ENCODE measurements around the gene SLN. TPM values are rescaled to one million over a fixed set of nuclear protein-coding genes. Genes with fewer than 3 reads are reported as not detected.

Gene SLN
- 1,000 to 10,000 TPM; 1,162 to 2,501 (median 2,072) TPM for polyA plus RNA-seq (ENCODE audit: insufficient read length in 10 of 10)
- long read RNA-seq, donor 1, transcript SLN-201 (2 exons, 722 nt) = major isoform, 2,430 of 2,483 reads
- long read RNA-seq, donor 1, partial matches to known transcripts = 0 of 2,483 reads
- long read RNA-seq, donor 1, other reads (novel, unspliced or antisense) = 52 of 2,483 reads
- long read RNA-seq, donor 2, transcript SLN-201 (2 exons, 722 nt) = major isoform, 2,277 of 2,334 reads
- long read RNA-seq, donor 2, partial matches to known transcripts = 0 of 2,334 reads
- long read RNA-seq, donor 2, other reads (novel, unspliced or antisense) = 54 of 2,334 reads
- long read RNA-seq, donor 3, partial matches to known transcripts = 0 of 1 reads
- long read RNA-seq, donor 3, other reads (novel, unspliced or antisense) = 0 of 1 reads
- long read RNA-seq, donor 4, transcript SLN-201 (2 exons, 722 nt) = major isoform, 2,337 of 2,399 reads
- long read RNA-seq, donor 4, partial matches to known transcripts = 0 of 2,399 reads
- long read RNA-seq, donor 4, other reads (novel, unspliced or antisense) = 61 of 2,399 reads
- long read RNA-seq, donor 5, transcript SLN-201 (2 exons, 722 nt) = major isoform, 2,257 of 2,309 reads
- long read RNA-seq, donor 5, partial matches to known transcripts = 0 of 2,309 reads
- long read RNA-seq, donor 5, other reads (novel, unspliced or antisense) = 50 of 2,309 reads
- long read RNA-seq, donor 6, transcript SLN-201 (2 exons, 722 nt) = major isoform, 3,209 of 3,276 reads
- long read RNA-seq, donor 6, partial matches to known transcripts = 0 of 3,276 reads
- long read RNA-seq, donor 6, other reads (novel, unspliced or antisense) = 66 of 3,276 reads
- long read RNA-seq, donor 7, transcript SLN-201 (2 exons, 722 nt) = major isoform, 1,859 of 1,895 reads
- long read RNA-seq, donor 7, partial matches to known transcripts = 0 of 1,895 reads
- long read RNA-seq, donor 7, other reads (novel, unspliced or antisense) = 35 of 1,895 reads
- long read RNA-seq, donor 8, transcript SLN-201 (2 exons, 722 nt) = major isoform, 1,014 of 1,050 reads
- long read RNA-seq, donor 8, partial matches to known transcripts = 22 of 1,050 reads
- long read RNA-seq, donor 8, other reads (novel, unspliced or antisense) = 9 of 1,050 reads
- long read RNA-seq, donor 9, transcript SLN-201 (2 exons, 722 nt) = major isoform, 370 of 534 reads
- long read RNA-seq, donor 9, partial matches to known transcripts = 156 of 534 reads
- long read RNA-seq, donor 9, other reads (novel, unspliced or antisense) = 8 of 534 reads

DNA sequence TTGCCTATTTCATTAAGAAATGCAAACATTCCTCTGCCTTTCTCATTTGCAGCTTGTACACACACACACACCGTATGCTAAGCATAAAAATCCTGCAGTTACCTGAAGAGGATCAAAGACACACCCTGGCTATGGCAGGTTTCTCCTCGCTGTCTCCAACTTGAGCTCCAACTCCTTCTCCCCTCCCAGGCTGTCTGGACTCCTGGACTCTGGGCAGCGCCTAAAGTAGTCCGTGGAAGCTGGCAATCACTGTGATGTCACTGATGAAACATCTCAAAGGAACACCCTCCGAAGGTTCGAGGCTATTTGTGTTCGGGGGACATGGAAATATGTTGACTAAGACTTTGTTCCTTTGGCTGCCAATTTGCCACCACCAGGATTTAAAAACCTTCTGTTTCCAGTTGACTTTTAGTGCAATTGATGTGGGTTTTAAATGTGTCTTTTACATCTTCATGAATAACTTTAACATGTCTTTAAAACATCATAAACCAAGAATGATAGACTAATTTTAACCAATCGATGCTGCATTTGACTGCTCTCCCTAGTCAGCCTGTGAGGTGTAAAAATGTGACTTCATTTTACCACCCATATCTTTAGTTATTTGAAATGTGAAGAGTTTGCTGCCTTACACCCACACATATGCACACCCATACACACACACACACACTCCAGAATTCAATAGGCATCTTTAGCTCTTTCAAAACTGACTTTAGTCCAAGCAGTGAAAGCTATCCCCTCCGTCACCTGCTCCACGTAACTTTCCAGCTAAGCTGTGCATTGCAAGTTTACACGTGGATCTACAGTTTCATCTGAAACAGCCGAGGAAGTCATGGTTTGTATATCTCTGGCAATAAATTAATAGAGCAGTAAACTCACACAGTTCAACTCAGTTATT is at the start of gene SLN:
SLN (minus strand) TSS at position 196 of the 895 bp plus-strand sequence.
- DNase-seq = peak in 1 of 3 donors; percentile 50

DNA sequence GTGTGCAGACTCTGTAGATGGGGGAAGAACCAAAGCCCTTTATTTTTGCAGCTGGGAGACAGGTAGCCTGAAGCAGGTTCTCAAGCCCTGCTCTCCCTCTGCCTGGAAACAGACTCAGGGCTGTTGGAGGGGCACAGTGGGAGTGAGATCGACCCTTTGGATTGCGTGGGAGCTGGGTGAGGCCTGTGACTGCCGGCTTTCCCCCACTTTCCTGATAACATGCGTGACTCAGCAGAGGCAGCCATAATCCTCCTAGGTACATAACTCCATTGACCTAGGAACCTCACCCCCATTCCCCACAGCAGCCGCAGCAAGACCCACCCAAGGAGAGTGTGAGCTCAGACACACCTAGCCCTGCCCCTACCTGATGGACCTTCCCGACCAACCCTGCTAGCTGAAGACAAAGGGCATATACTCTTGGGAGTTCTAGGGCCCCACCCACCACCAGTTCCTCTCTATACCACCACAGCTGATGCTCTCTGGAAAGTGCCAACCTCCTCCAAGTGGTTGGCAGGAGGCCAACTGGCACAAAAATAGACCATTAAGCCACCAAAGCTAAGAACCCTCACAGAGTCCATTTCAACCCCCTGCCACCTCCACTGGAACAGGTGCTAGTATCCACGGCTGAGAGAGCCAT is 47.0 kb upstream of the SLN start:
- peak in 1 of 3 donors; percentile 17 for DNase-seq

DNA sequence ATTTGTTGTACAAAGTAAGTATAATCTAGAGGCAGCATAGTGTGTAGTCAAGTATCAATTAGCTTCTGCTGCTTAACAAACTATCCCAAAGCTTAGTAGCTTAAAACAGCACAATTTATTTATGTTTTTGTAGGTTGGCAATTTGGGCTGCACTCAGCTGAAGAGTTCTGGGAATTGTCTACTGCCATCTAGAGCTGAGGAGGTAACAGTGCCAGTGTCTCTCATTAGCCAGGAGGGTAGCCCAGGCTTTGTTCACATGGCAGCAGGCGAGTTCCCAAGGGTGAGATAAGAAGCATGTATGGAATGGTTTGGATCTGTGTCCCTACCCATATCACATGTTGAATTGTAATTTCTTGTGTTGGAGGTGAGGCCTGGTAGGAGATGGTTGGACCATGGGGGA is 45.8 kb upstream of the SLN start:
- DNase-seq = no peak

DNA sequence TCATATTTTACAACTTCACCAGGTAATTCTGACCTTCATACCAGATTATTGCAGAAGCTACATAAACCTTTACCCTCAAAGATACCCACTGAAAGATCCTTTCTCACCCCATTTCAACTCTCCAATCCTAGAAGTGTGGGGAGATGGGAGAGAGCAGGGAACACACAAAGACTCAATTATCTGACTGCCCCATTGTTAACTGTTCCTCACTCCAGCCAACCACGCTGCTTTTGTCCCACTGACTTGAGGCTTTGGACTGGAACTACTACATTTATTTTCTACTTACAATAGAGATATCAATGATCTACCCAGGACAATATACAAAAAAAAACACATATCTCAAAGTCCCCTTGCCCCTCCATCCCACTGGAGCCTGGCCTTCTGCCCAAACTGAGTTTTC is 44.7 kb upstream of the SLN start:
- DNase-seq = no peak

DNA sequence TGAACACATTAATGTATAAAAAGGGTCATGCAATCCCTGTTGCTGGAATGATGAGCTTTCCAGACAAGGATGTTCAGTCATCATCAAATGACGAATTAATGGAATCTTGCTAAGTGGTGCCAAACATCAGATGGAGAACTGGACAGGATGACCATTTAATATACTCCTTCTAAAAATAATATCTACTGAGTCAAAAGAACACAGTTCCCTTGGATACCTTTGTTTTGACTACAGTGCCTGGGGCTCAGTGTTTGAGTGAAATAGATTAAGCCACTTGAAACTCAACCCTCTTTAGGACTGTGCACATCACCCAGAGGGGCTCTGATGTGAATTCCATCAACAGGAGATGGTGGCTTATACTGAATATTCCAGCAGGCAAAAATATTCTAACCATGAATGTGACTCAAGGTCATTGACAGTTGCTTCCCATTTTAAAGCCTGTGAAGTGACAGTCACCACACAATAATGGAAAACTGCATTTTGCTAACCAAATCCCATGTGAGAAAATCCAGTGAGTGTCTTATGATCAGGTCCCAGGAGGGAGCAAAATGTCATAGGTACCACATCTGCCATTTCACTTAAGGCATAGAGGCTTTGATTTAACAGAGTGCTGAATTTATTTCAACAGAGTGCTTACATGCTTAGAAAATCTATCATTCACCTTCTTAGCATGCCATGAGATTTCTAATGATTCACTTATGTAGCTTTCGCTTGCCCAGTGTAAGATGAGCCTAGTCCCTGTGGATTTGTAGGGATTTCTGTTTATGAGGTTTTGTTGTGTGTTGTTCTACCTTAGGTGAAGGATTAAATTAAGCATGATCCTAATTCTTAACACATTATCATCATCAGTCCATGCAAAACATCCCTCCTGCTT is 41.3 kb upstream of the SLN start:
- DNase-seq = peak in 2 of 3 donors; percentile 46 to 69

DNA sequence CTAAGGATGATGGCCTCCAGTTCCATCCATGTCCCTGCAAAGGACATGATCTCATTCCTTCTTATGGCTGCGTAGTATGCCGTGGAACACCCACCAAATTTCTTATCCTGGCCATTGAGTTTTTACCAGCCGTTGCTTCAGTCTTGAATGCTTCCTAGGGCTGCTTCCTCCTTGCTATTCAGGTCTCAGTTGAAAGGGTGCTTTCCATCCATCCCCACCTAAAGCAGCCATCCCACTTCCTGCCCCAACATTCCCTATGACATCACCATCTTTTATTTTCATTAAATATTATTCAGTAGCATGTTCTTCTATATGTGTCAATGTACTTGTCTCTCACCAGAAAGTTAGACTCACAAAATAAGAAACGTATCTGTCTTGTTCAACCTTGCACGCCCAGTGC is 40.7 kb upstream of the SLN start:
- DNase-seq = no peak

DNA sequence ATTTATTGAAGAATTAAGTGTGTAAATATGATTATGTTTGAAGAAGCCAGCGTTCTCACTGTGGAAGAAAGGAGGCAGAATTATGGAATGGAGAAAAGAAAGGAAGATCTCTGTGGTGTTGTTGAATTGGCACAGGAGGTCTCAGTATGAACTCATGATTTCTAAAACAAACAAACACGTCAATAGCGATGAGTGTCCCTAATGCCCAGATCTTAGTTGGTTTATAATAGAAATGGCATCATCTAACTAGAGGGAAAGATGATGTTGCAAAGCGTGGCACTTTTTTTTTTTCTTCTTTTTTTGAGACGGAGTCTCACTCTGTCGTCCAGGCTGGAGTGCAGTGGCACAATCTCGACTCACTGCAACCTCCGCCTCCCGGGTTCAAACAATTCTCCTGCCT is 39.2 kb upstream of the SLN start:
- DNase-seq = no peak

DNA sequence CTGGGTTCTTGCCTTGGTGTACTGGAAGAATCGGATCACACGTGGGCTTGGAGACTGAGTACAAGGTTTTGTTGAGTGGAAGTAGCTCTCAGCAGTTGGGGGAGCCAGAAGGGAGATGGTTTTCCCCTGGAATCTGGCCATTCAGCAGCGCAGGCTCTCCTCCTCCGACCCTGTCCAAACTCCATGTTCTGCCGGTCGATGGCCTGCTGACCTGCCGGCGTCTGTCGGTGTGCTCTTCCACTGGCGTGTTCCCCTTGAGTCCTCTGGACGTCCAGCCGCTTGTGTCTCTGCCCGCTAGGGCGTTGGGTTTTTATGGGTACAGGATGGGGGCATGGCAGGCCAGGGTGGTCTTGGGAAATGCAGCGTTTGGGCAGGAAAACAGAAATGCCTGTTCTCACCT is 38.5 kb upstream of the SLN start:
- DNase-seq = no peak

DNA sequence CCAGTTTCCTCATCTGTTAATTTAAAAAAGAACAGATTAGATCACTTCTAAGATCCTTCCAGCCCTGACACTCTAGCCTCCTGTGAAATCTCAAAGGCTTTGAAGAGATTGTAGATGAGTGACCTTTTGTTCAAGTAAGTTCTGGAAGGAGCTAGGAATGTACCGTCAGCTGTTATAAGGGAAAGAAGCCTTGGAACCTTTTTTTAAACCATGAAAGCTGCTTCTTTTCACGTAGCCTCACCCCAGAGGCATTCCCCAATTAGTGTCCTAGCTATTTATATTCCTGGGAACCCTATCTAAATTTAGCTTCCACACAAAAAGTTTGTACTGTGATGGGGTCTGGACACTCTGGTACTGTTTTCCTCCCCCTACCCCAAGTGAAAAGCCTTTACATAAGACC is 35.8 kb upstream of the SLN start:
- peak in 2 of 3 donors; percentile 40 to 55 for DNase-seq

DNA sequence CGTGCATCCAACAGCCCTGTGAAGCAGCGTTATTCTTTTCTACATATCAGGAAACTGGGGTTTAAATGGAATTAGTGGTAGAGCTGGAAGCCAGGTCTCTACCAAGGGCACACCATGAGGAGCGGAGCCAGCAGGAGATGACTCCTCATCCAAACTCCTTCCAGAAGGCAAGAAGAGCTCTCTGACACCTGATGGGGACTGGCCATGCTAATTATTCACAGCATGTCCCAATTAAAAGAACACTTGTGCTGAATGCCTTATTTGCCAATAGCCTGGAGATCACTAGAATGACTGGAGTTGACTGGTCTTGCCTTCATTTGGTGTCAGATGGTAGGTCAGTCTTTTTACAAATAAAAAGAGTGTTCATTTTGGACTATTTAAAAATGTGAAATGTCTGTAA is 32.9 kb upstream of the SLN start:
- DNase-seq = no peak

DNA sequence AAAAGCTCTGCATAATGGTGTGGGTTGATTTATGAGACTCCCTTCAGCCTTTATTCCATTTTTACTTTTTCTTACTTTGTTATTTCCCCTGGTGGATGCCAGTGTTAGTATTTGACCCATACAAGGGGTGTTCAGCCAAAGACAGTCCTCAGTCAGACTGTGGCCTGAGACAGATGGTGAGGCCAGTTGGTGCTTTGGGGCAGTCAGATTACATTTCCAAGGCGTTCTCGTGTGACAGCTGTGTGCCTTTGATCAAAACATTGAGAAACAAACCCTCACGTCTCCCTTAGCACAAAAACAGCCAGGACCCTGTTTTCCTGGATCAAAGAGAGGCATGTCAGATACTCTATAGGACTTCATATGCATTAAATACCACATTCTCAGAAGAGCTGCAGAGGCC is 31.3 kb upstream of the SLN start:
- DNase-seq = peak in 2 of 3 donors; percentile 29 to 61

DNA sequence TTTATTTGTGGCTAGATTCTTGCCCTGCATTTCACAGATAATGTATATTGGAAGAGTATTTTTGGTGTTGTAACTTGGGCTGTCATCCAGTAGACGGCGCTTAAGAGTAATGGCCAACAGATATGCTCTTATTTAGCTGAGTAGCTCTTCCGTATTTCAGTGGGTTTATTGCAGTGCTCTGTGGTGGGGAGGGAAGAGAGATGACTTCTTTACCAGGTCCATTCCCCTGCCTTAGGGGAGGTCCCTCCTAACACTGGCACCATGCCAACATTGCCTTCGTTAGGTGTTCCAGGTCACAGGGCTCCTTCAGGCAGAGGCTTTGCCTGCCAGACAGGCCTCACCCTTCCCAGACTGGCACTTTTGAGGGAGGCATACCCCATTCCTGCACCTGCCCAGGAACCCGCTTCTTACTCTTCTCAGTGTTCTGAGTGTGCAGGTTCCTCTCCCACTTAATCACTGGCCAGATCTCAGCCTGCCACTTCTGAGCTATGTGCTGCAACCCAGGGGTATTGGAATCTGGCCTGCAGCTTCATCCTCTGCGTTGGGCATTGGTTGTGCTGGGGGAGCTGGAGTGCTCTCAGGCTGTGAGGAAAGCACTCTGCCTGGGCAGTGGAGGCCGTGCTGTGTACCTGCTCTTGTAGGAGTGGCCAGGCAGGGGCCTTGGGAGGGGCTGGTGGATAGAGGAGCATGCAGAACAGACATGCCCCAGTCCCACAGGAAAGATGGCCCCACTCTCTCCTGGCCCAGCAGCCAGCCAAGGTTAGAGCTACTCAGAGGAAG is 29.4 kb upstream of the SLN start:
- no peak for DNase-seq

DNA sequence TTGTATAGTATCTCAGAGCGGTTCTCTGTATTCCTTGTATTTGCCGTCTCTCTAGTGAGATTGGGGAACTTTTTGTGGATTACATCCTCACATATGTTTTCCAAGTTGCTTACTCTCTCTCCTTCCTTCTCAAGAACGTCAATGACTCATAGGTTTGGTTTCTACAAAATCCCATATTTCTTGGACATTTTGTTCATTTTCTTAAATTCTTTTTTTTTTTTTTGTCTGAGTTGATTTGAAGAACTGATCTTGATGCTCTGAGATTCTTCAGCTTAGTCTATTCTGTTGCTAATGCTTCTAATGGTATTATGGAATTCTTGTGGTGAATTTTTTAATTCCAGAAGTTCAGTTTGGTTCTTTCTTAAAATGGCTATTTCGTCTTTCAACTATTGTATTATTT is 28.4 kb upstream of the SLN start:
- DNase-seq = no peak

DNA sequence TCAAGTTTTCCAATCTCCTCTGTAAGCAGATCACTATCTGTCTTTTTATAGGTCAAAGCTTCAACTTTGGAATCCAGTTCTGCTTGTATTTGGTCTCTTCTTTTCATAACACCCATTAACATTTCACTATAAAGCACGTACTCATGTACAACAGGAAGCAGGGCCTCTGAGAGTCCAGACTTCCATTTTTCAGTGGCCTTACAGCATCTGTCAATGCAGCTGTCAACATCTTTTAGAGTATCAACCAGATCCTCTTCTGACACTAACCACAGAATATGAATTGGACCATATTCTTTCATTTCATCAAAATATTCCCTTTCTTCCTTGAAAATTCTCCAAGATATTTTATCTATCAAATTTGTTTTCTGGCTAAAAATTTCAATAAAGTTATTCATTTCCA is 24.7 kb upstream of the SLN start:
- DNase-seq = no peak

DNA sequence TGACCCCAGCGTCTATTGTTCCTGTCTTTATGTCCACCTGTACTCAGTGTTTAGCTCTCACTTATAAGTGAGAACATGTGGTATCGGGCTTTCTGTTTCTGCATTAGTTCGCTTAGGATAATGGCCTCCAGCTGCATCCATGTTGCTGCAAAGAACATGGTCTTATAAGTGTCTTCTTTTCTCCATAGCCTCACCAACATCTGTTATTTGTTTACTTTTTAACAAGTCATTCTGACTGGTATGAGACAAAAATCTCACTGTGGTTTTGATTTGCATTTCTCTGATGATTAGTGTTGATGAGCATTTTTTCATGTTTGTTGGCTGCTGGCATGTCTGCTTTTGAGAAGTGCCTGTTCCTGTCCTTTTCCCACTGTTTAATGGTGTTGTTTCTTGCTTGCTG is 21.7 kb upstream of the SLN start:
- DNase-seq = no peak

DNA sequence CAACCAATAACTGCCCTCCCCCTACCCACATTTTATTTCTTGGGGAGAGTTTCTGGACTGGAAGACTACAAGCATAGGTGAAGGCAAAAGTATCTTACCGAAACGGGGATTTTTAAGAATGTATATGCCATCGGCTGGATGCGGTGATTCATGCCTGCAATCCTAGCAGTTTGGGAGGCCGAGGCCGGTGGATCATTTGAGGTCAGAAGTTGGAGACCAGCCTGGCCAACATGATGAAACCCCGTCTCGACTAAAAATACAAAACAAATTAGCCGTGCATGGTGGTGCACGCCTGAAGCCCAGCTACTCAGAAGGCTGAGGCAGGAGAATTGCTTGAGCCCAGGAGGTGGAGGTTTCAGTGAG is 20.8 kb upstream of the SLN start:
- no peak for DNase-seq

DNA sequence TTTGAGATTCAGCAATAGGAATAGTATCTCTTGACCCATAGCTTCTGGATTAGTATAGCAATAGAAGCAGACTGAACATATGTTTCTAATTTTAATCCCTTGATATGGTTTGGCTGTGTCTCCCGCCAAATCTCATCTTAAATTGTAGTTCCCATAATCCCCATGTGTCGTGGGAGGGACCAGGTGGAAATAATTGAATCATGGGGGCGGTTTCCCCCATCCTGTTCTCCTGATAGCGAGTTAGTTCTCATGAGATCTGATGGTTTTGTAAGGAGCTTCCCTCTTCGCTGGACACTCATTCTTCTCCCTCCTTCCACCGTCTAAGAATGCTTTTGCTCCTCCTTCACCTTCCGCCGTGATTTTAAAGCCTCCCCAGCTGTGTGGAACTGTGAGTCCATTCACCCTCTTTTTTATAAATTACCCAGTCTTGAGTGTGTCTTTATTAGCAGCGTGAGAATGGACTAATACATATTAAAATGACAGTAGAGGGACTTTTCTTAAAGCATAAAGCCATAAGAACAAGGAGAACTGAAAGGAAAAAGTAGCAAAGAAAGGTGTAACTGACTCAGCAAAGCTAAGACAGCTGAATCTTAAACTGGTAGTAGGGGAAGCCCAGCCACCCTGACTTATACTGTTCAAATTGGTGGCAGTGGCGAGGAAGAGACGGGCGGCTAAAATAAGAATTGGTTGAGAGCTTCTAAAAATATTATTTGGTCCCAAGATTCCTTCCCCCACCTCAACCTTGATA is 20.3 kb upstream of the SLN start:
- DNase-seq = peak in 1 of 3 donors; percentile 56

DNA sequence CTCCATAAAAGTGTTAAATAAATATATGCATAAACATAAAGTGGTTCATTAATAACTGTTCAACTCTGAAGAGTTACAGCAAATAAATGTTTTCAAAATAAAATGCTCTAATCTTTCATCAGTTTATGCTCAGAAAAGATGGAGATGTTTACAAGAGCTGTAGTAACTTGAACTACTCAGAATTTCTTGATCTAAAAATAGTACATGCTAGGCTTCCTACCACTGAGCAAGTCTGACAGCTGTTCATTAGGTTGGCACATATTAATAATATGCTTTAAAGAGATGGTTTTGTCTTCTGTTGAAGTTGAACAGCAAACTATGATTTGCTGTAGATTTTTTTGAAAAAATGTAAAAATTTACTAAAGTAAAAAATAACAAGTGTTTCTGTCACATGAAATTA is 10.8 kb upstream of the SLN start:
- no peak for DNase-seq

Data from muscle of back (tissue), 13 donors.